SK-N-SH (cell line): ENCODE results near the gene WBP2NL. TPM values are rescaled to one million over a fixed set of nuclear protein-coding genes. Genes with fewer than 3 reads are reported as not detected.

Experiments
- CTCF ChIA-PET: fragments of 300-600, 350-600 bp; formaldehyde crosslinking; extraction: SDS; loops from one replicate; lab custom pipeline; 2021; lab: Yijun Ruan, JAX
- POLR2A ChIA-PET: fragments of 350-600 bp; sonication (Branson Sonifier 250); formaldehyde crosslinking; extraction: SDS; loops from one replicate; lab custom pipeline; 2020; ENCODE audit warnings: antibody characterized with exemption, inconsistent platforms; lab: Yijun Ruan, JAX
- DNase-seq: peaks from one replicate; pipeline ENCODE4 v3.0.0; 2012
- H2AFZ ChIP-seq: fragments of 200-600 bp; sonication (generic); 2 replicates; pipeline ENCODE4 v1.8.1; 2016; ENCODE audit warnings: antibody characterized with exemption, mild to moderate bottlenecking, low read depth
- H3F3A ChIP-seq: fragments of 200-600 bp; sonication (generic); replicated peaks from 2 replicates; pipeline ENCODE3; 2016; ENCODE audit warnings: antibody characterized with exemption, mild to moderate bottlenecking; ENCODE audit not compliant: insufficient read depth
- H3K27ac ChIP-seq, 2 experiments: fragments of 200-500 bp in 1 of 2; fragments of 200-600 bp in 1 of 2; sonication (Bioruptor generic) in 1 of 2; sonication (generic), shearing (Covaris generic) in 1 of 2; 2 replicates each; pipeline versions ENCODE4 v1.5.1 to v1.6.1; 2014 to 2016; ENCODE audit warnings: low read depth in 2 of 2, inconsistent platforms in 1 of 2, low read length in 1 of 2, mild to moderate bottlenecking in 1 of 2, mixed read lengths in 1 of 2
- H3K27me3 ChIP-seq: fragments of 200-600 bp; sonication (generic), shearing (Covaris generic); 2 replicates; pipeline ENCODE4 v1.6.1; 2016; ENCODE audit warnings: mixed run types; ENCODE audit not compliant: insufficient read depth
- H3K36me3 ChIP-seq, 2 experiments: fragments of 200-500 bp in 1 of 2; fragments of 200-600 bp in 1 of 2; sonication (Bioruptor generic) in 1 of 2; sonication (generic) in 1 of 2; replicated peaks in 1 of 2; 2 replicates each; pipeline versions ENCODE3 to v1.5.1; 2014 to 2016; ENCODE audit warnings: low read length in 1 of 2, mild to moderate bottlenecking in 1 of 2; ENCODE audit not compliant: insufficient read depth in 2 of 2, control insufficient read depth in 1 of 2
- H3K4me1 ChIP-seq, 2 experiments: fragments of 200-500 bp in 1 of 2; fragments of 200-600 bp in 1 of 2; sonication (Bioruptor generic) in 1 of 2; sonication (generic), shearing (Covaris generic) in 1 of 2; 2 replicates each; pipeline versions ENCODE4 v1.5.1 to v1.6.1; 2014 to 2016; ENCODE audit warnings: low read depth in 1 of 2, low read length in 1 of 2, mixed run types in 1 of 2; ENCODE audit not compliant: insufficient read depth in 2 of 2, control insufficient read depth in 1 of 2
- H3K4me2 ChIP-seq: fragments of 200-600 bp; sonication (generic), shearing (Covaris generic); 2 replicates; pipeline ENCODE4 v1.6.1; 2017; ENCODE audit warnings: mixed run types
- H3K4me3 ChIP-seq, 2 experiments: fragments of 200-500 bp in 1 of 2; fragments of 200-600 bp in 1 of 2; sonication (Bioruptor generic) in 1 of 2; sonication (generic), shearing (Covaris generic) in 1 of 2; 2 replicates each; pipeline versions ENCODE4 v1.5.1 to v1.8.1; 2014 to 2016; ENCODE audit warnings: low read depth in 2 of 2, inconsistent platforms in 1 of 2, low read length in 1 of 2, mild to moderate bottlenecking in 1 of 2, mixed read lengths in 1 of 2, moderate library complexity in 1 of 2
- H3K79me2 ChIP-seq: fragments of 200-600 bp; sonication (generic); 2 replicates; pipeline ENCODE4 v1.8.1; 2017; ENCODE audit warnings: mild to moderate bottlenecking; ENCODE audit not compliant: insufficient read depth
- H3K9ac ChIP-seq: fragments of 200-600 bp; sonication (generic); 2 replicates; pipeline ENCODE4 v1.6.1; 2017; ENCODE audit warnings: mixed run types
- H3K9me2 ChIP-seq: fragments of 200-600 bp; sonication (generic); 2 replicates; pipeline ENCODE4 v1.6.1; 2017; ENCODE audit warnings: mixed run types
- H3K9me3 ChIP-seq: fragments of 200-600 bp; sonication (generic); 2 replicates; pipeline ENCODE4 v1.6.1; 2017; ENCODE audit warnings: mixed run types, mild to moderate bottlenecking, moderate library complexity
- H4K20me1 ChIP-seq: fragments of 200-600 bp; sonication (generic); 2 replicates; pipeline ENCODE4 v1.6.1; 2017; ENCODE audit warnings: mild to moderate bottlenecking, mixed run types; ENCODE audit not compliant: insufficient read depth
- CHD2 ChIP-seq: fragments of 150-350 bp; IDR thresholded peaks from 2 replicates; pipeline ENCODE4 v1.6.1; 2018; ENCODE audit warnings: low read length; ENCODE audit not compliant: partially characterized antibody
- CTCF ChIP-seq: fragments of 200-600 bp; sonication (generic); IDR thresholded peaks from 2 replicates; pipeline ENCODE4 v1.6.1; 2017; ENCODE audit warnings: antibody characterized with exemption, mild to moderate bottlenecking, moderate library complexity
- FOXJ3 ChIP-seq: sonication (generic); formaldehyde crosslinking; IDR thresholded peaks from 2 replicates; pipeline ENCODE4 v1.5.1; 2020; ENCODE audit warnings: mild to moderate bottlenecking, missing genetic modification reagents
- GABPA ChIP-seq: IDR thresholded peaks from 2 replicates; pipeline ENCODE4 v1.4.0; 2012; ENCODE audit warnings: low read depth, mild to moderate bottlenecking
- GATA2 ChIP-seq: sonication (generic); formaldehyde crosslinking; IDR thresholded peaks from 2 replicates; pipeline ENCODE4 v1.5.0; 2020; ENCODE audit warnings: mild to moderate bottlenecking, missing genetic modification reagents
- JUND ChIP-seq: IDR thresholded peaks from 2 replicates; pipeline ENCODE4 v1.4.0; 2012
- MEF2A ChIP-seq: IDR thresholded peaks from 2 replicates; pipeline ENCODE4 v1.4.0; 2012; ENCODE audit warnings: low read depth, borderline replicate concordance
- MXI1 ChIP-seq: IDR thresholded peaks from 2 replicates; pipeline ENCODE4 v1.6.1; 2012; ENCODE audit warnings: mild to moderate bottlenecking, low read depth, low read length, improper control_type of control experiment
- POLR2AphosphoS5 ChIP-seq: IDR thresholded peaks from 2 replicates; pipeline ENCODE4 v1.6.1; 2012; ENCODE audit warnings: low read depth, low read length
- RAD21 ChIP-seq: IDR thresholded peaks from 2 replicates; pipeline ENCODE4 v1.6.1; 2012; ENCODE audit warnings: mild to moderate bottlenecking, low read length
- RCOR1 ChIP-seq: fragments of 150-350 bp; IDR thresholded peaks from 2 replicates; pipeline ENCODE4 v1.6.1; 2017; ENCODE audit warnings: antibody characterized with exemption, low read length
- SIN3A ChIP-seq: IDR thresholded peaks from 2 replicates; pipeline ENCODE4 v1.6.1; 2012; ENCODE audit warnings: low read depth, mild to moderate bottlenecking, low read length, moderate library complexity, borderline replicate concordance
- TAF1 ChIP-seq: IDR thresholded peaks from 2 replicates; pipeline ENCODE4 v1.6.1; 2012; ENCODE audit warnings: low read depth, mild to moderate bottlenecking, low read length, moderate library complexity, borderline replicate concordance
- TCF12 ChIP-seq: IDR thresholded peaks from 2 replicates; pipeline ENCODE4 v1.4.0; 2012
- YY1 ChIP-seq: IDR thresholded peaks from 2 replicates; pipeline ENCODE4 v1.4.0; 2012; ENCODE audit warnings: low read depth, mild to moderate bottlenecking
- ZBTB33 ChIP-seq: IDR thresholded peaks from 2 replicates; pipeline ENCODE4 v1.4.0; 2012; ENCODE audit warnings: low read depth, borderline replicate concordance
- whole genome bisulfite sequencing: methylation state at CpG from one replicate; pipeline ENCODE4 v1.1.6; 2017; ENCODE audit warnings: low lambda C conversion rate; 5-methylcytosine and 5-hydroxymethylcytosine counted together
- polyA plus RNA-seq, 3 experiments: library from polyadenylated mRNA; depleted of rRNA; stranded (reverse); fragments of >200 nt; gene quantifications; 2 replicates each; pipeline ENCODE4 v1.2.3, GENCODE V29; 2012
- TF ChIP-seq, protein P1 (sequence below): IDR thresholded peaks from 2 replicates; pipeline ENCODE4 v1.4.0; 2012; ENCODE audit warnings: low read depth
- TF ChIP-seq, protein P2 (sequence below): fragments of 150-350 bp; IDR thresholded peaks from 2 replicates; pipeline ENCODE4 v1.6.1; 2017; ENCODE audit warnings: antibody characterized with exemption, low read length, low read depth, borderline replicate concordance
- TF ChIP-seq, protein P3 (sequence below): IDR thresholded peaks from 2 replicates; pipeline ENCODE4 v1.6.1; 2012; ENCODE audit warnings: mild to moderate bottlenecking, low read depth, low read length, moderate library complexity

The WBP2NL gene
- polyA plus RNA-seq, 1 of the 3 experiments (the other 2 are of a cell fraction): 0.07 TPM

GRCh38 chr22:41976961-41977566 lies 21.5 kb upstream of the WBP2NL start:
- Histone ChIP-seq H3K27ac (no peak overlapping the region; a peak in 1 of 4 replicates), H4K20me1 (no peaks in the 10 kb centered on the region), H3K4me1 (peaks cover 0 to 14% of the 10 kb centered on the region in 2 experiments; a peak in 1 of 4 replicates), H3K9ac (no peak overlapping the region), H3K4me2 (peak overlapping the region; percentile 57; the same call in 1 of the 2 replicates), H3K9me3 (no peaks in the 10 kb centered on the region), H3K79me2 (no peaks in the 10 kb centered on the region), H2AFZ (no peak overlapping the region), H3F3A (no peaks in the 10 kb centered on the region), H3K4me3 (peak overlapping the region; percentile 43 to 49; a peak in 3 of 4 replicates), H3K9me2 (no peaks in the 10 kb centered on the region), H3K36me3 (no peaks in the 10 kb centered on the region), H3K27me3 (no peaks in the 10 kb centered on the region)
- CTCF ChIA-PET: interaction anchor here (1.0 kb wide), 1 partner anchor 467 kb away, joined by 3 read pairs; no protein-coding TSS in a partner anchor
- POLR2A ChIA-PET: no interaction called here
- WGBS: no CpG with 5 or more reads among the region's 46 CpGs
- TF ChIP-seq GATA2 (CRISPR knock-in tag) (no peak), MEF2A (no peak), TAF1 (no peak)
- peak; percentile 70 for DNase-seq

DNA sequence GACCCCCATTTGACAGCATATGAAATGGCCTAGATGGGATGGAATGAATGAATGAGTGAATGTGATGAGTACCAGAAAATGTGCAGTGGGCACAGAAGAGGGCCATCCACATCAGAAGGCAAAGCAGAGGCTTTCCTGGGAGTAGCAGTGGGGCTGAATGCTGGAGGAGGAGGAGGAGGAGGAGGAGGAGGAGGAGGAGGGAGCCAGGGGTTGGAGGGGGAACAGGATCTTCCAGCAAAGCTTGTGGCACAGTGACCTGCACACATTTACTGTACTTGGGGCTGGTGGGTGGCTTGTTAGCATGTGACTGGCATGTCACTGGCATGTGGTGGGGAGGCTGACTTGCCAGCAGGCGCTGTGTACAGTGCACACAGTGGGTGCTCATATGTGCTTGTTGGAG lies 19.9 kb upstream of the WBP2NL start:
- no peaks in the 10 kb centered on the region for H3K36me3 ChIP-seq
- no peaks in the 10 kb centered on the region for H3K9me3 ChIP-seq
- no peak overlapping the region for H2AFZ ChIP-seq
- H3K4me3 ChIP-seq: no peak overlapping the region
- H3F3A ChIP-seq: no peaks in the 10 kb centered on the region
- no peaks in the 10 kb centered on the region for H3K27me3 ChIP-seq
- CTCF ChIA-PET: no interaction called here
- H4K20me1 ChIP-seq: no peaks in the 10 kb centered on the region
- POLR2A ChIA-PET: no interaction called here
- WGBS: no CpG with 5 or more reads among the region's 1 CpG
- no peaks in the 10 kb centered on the region for H3K9me2 ChIP-seq
- no peak overlapping the region for H3K4me2 ChIP-seq
- no peak overlapping the region for H3K27ac ChIP-seq
- H3K4me1 ChIP-seq: peaks cover 0 to 14% of the 10 kb centered on the region in 2 experiments; a peak in 1 of 4 replicates
- no peak overlapping the region for H3K9ac ChIP-seq
- H3K79me2 ChIP-seq: no peaks in the 10 kb centered on the region
- no peak for DNase-seq
- TF ChIP-seq CHD2 (no peak), RAD21 (no peak), ZBTB33 (no peak), GABPA (no peak), FOXJ3 (CRISPR knock-in tag) (no peak), YY1 (no peak), CTCF (no peak), RCOR1 (no peak), POLR2AphosphoS5 (no peak), TAF1 (no peak), MXI1 (no peak), JUND (no peak), TCF12 (no peak), SIN3A (no peak), GATA2 (CRISPR knock-in tag) (no peak), MEF2A (no peak)
- TF ChIP-seq, protein P1, sequence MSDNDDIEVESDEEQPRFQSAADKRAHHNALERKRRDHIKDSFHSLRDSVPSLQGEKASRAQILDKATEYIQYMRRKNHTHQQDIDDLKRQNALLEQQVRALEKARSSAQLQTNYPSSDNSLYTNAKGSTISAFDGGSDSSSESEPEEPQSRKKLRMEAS: no peak
- TF ChIP-seq, protein P2, sequence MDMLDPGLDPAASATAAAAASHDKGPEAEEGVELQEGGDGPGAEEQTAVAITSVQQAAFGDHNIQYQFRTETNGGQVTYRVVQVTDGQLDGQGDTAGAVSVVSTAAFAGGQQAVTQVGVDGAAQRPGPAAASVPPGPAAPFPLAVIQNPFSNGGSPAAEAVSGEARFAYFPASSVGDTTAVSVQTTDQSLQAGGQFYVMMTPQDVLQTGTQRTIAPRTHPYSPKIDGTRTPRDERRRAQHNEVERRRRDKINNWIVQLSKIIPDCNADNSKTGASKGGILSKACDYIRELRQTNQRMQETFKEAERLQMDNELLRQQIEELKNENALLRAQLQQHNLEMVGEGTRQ: no peak
- TF ChIP-seq, protein P3, sequence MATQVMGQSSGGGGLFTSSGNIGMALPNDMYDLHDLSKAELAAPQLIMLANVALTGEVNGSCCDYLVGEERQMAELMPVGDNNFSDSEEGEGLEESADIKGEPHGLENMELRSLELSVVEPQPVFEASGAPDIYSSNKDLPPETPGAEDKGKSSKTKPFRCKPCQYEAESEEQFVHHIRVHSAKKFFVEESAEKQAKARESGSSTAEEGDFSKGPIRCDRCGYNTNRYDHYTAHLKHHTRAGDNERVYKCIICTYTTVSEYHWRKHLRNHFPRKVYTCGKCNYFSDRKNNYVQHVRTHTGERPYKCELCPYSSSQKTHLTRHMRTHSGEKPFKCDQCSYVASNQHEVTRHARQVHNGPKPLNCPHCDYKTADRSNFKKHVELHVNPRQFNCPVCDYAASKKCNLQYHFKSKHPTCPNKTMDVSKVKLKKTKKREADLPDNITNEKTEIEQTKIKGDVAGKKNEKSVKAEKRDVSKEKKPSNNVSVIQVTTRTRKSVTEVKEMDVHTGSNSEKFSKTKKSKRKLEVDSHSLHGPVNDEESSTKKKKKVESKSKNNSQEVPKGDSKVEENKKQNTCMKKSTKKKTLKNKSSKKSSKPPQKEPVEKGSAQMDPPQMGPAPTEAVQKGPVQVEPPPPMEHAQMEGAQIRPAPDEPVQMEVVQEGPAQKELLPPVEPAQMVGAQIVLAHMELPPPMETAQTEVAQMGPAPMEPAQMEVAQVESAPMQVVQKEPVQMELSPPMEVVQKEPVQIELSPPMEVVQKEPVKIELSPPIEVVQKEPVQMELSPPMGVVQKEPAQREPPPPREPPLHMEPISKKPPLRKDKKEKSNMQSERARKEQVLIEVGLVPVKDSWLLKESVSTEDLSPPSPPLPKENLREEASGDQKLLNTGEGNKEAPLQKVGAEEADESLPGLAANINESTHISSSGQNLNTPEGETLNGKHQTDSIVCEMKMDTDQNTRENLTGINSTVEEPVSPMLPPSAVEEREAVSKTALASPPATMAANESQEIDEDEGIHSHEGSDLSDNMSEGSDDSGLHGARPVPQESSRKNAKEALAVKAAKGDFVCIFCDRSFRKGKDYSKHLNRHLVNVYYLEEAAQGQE: no peak
